ENCODE data around the gene RTN4. TPM values are rescaled to one million over a fixed set of nuclear protein-coding genes. Genes with fewer than 3 reads are reported as not detected.

Gene RTN4
- total RNA-seq, 1 experiment from 2014 or later, result 391 TPM

GRCh38 chr2:54979321-54980044 lies 70.8 kb downstream of the RTN4 start:
- no peak for TF ChIP-seq CTCF (IDR thresholded peaks at IDR 0.05; ENCODE audit: unreplicated experiment)
- no peaks in the 10 kb centered on the region for H3K9me3 Mint-ChIP-seq (ENCODE audit: unreplicated experiment)
- peaks cover 37% of the 10 kb centered on the region for H3K4me1 Mint-ChIP-seq (ENCODE audit: insufficient read depth, unreplicated experiment)
- CTCF ChIA-PET, result interaction anchor here (0.7 to 2.6 kb wide), 5 partner anchors 9 to 79 kb away, joined by 3 to 17 read pairs (median 4); no protein-coding TSS in a partner anchor
- H3K27me3 Mint-ChIP-seq (ENCODE audit: insufficient read depth, unreplicated experiment), result no peaks in the 10 kb centered on the region
- H3K27ac Mint-ChIP-seq (ENCODE audit: low read depth, unreplicated experiment), result peak overlapping the region; percentile 76
- no peak overlapping the region for H3K4me3 Mint-ChIP-seq (ENCODE audit: unreplicated experiment)
- BruUV-seq (replicated peaks), result no TSS peak
- intact Hi-C loops (cut with micrococcal nuclease), result no loop called here
- POLR2A ChIA-PET, result interaction anchor here (0.7 to 2.9 kb wide), 18 partner anchors 8 to 858 kb away, joined by 3 to 13 read pairs (median 4); partner anchors contain the start of gene RTN4
- peaks cover 62% of the 10 kb centered on the region for H3K36me3 Mint-ChIP-seq (ENCODE audit: insufficient read depth, unreplicated experiment)
- DNase-seq (ENCODE audit: unreplicated experiment), result no peak

DNA sequence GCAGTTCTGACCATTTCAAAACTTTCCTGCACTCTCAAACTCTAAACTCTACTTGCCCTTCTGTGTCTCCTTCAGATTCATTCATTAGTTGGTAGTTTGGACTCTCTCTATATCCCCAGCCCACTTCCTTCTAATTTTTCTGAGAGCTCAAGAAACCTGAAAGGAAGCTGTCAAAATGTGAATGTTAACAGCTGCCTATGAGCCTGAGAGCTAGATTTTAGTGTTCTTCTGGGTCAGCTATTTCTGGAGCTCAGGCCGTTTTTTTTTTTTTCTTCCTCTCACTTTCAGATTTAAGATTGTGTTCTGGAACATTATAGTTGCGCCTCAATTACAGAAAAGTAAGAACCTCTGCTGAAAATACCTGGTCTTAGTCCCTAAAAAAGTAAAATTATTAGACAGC lies 73.1 kb downstream of the RTN4 start:
- no peak for DNase-seq (ENCODE audit: unreplicated experiment)
- CTCF ChIA-PET, result interaction anchor here (0.9 to 2.1 kb wide), 4 partner anchors 9 to 192 kb away, joined by 3 to 11 read pairs (median 4); no protein-coding TSS in a partner anchor
- no peak overlapping the region for H3K4me3 Mint-ChIP-seq (ENCODE audit: unreplicated experiment)
- H3K4me1 Mint-ChIP-seq (ENCODE audit: insufficient read depth, unreplicated experiment), result peaks cover 21% of the 10 kb centered on the region
- no peak for TF ChIP-seq CTCF (IDR thresholded peaks at IDR 0.05; ENCODE audit: unreplicated experiment)
- H3K9me3 Mint-ChIP-seq (ENCODE audit: unreplicated experiment), result no peaks in the 10 kb centered on the region
- H3K27me3 Mint-ChIP-seq (ENCODE audit: insufficient read depth, unreplicated experiment), result no peaks in the 10 kb centered on the region
- POLR2A ChIA-PET, result interaction anchor here (1.0 to 4.1 kb wide), 3 partner anchors 11 to 34 kb away, joined by 3 to 23 read pairs (median 4); no protein-coding TSS in a partner anchor
- peaks cover 67% of the 10 kb centered on the region for H3K36me3 Mint-ChIP-seq (ENCODE audit: insufficient read depth, unreplicated experiment)
- BruUV-seq (replicated peaks), result no TSS peak
- intact Hi-C loops (cut with micrococcal nuclease), result no loop called here
- H3K27ac Mint-ChIP-seq (ENCODE audit: low read depth, unreplicated experiment), result no peak overlapping the region

DNA sequence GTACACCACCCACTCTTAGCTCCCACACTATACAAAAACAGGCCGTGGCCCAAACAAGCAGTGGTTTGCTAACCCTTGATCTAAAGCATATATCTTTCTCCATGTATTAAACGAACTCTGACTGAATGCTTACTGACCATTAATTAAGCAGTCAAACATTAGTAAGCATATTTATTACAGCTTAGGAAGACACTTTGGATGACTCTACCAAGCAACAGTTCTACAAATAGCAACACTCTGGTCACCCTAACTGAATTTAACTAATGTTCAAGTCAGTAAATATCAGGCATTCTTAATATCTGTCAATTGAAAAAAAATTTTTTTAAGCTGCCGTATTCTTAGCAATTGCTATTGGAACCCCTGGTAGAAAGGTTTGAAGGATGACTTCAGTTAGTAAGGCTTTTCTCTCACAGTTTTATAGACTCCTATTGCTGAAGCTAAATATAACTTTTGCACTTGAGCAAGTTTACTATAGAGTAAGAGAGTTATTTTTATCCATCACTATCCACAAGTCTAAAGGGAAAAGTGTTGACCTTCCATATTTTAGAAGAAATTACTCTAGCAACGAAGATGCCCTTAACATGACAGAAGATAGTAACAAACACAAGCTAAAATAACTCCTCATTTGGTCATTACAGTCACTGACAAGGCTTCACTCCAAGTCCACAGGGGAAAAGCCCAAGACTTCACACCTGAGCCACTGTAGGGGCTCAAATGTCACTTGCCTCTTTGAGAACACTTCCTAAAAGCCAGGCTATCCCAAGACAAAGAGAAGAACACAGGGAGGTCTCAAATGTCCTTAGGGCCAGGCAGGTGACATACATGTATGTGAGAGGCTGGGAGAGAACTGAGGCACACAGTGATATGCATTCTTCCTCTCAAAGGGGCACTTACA lies 74.4 kb downstream of the RTN4 start:
- Mint-ChIP-seq H3K4me3 (ENCODE audit: unreplicated experiment) (no peak overlapping the region), H3K27me3 (ENCODE audit: insufficient read depth, unreplicated experiment) (no peaks in the 10 kb centered on the region), H3K9me3 (ENCODE audit: unreplicated experiment) (no peaks in the 10 kb centered on the region), H3K4me1 (ENCODE audit: insufficient read depth, unreplicated experiment) (peaks cover 20% of the 10 kb centered on the region), H3K36me3 (ENCODE audit: insufficient read depth, unreplicated experiment) (peaks cover 67% of the 10 kb centered on the region), H3K27ac (ENCODE audit: low read depth, unreplicated experiment) (peak overlapping the region; percentile 54)
- POLR2A ChIA-PET, result interaction anchor here (0.6 to 4.1 kb wide), 3 partner anchors 10 to 125 kb away, joined by 3 to 23 read pairs (median 4); partner anchors contain the start of gene RTN4
- intact Hi-C loops (cut with micrococcal nuclease), result no loop called here
- no peak for TF ChIP-seq CTCF (IDR thresholded peaks at IDR 0.05; ENCODE audit: unreplicated experiment)
- BruUV-seq (replicated peaks), result no TSS peak
- DNase-seq (ENCODE audit: unreplicated experiment), result no peak
- CTCF ChIA-PET, result interaction anchor here (0.7 to 1.6 kb wide), 5 partner anchors 10 to 302 kb away, joined by 3 to 4 read pairs (median 3); no protein-coding TSS in a partner anchor

All from MCF 10A (cell line).